ENCODE data around the gene DLX6. TPM values are rescaled to one million over a fixed set of nuclear protein-coding genes. Genes with fewer than 3 reads are reported as not detected.

The DLX6 gene
- total and polyA plus RNA-seq, 2 of the 8 experiments (the other 6 are each of a cell fraction or from before 2014, with no cell fraction given), result not detected

- no peak for TF ChIP-seq CHD2 (IDR thresholded peaks at IDR 0.05; ENCODE audit: low read length)
- TF ChIP-seq TEAD4 (IDR thresholded peaks at IDR 0.05; ENCODE audit: low read depth, low read length), result no peak
- TF ChIP-seq SAP30 (IDR thresholded peaks at IDR 0.05; ENCODE audit: insufficient read depth, insufficient replicate concordance, low read length), result peak; percentile 72
- TF ChIP-seq POLR2A (IDR thresholded peaks at IDR 0.05; ENCODE audit: control extremely low read depth in 1 of 2, low read depth in 2 of 2, low read length in 2 of 2), result no peak
- peak; percentile 50 for TF ChIP-seq EZH2 (IDR thresholded peaks at IDR 0.05; ENCODE audit: low read depth, low read length, severe bottlenecking)
- TF ChIP-seq RAD21 (IDR thresholded peaks at IDR 0.05 in 1 of 2, conservative IDR thresholded peaks at IDR 0.05 in 1 of 2; ENCODE audit: low read depth in 2 of 2, low read length in 2 of 2), result 0 out of 4 replicates have a peak, but pooled peaks of 1 of the 2 experiments have one; percentile 2
- 0 out of 2 replicates have a peak, but pooled peaks have one; percentile 7 for TF ChIP-seq MAX (IDR thresholded peaks at IDR 0.05)
- no peak for TF ChIP-seq E2F6 (IDR thresholded peaks at IDR 0.05)
- no peak for TF ChIP-seq FOSL1 (IDR thresholded peaks at IDR 0.05; ENCODE audit: insufficient read depth, low read depth, low read length)
- TF ChIP-seq SUZ12 (IDR thresholded peaks at IDR 0.05; ENCODE audit: low read length), result peak; percentile 78
- TF ChIP-seq CTBP2 (IDR thresholded peaks at IDR 0.05; ENCODE audit: borderline replicate concordance, insufficient read depth, insufficient read length, low read length), result peak; percentile 60
- no peak for TF ChIP-seq ATF3 (IDR thresholded peaks at IDR 0.05; ENCODE audit: insufficient read depth, low read depth, low read length)
- TF ChIP-seq PHF8 (conservative IDR thresholded peaks at IDR 0.05; ENCODE audit: low read depth, low read length), result no peak
- no peak; the same call in 1 of the 2 replicates for TF ChIP-seq KDM1A (IDR thresholded peaks at IDR 0.05; ENCODE audit: borderline replicate concordance, low read length)
- TF ChIP-seq EGR1 (IDR thresholded peaks at IDR 0.05; ENCODE audit: borderline replicate concordance, low read depth, low read length), result peak; percentile 40; the same call in 1 of the 2 replicates
Observed at GRCh38 chr7:97024209-97025129, 19.1 kb downstream of the DLX6 start, which contains the start of gene DLX5 (continued).
